ENCODE results near the gene PTGFRN. TPM values are rescaled to one million over a fixed set of nuclear protein-coding genes. Genes with fewer than 3 reads are reported as not detected.

The PTGFRN gene
- total RNA-seq, 2 donors from 2014 or later, result 99.4 to 153 TPM

GRCh38 chr1:116881879-116882520 lies 27.7 kb upstream of the PTGFRN start:
- intact Hi-C loops (cut with DNase I), result no loop called here
- DNase-seq (ENCODE audit: low spot score), result peak; percentile 85

- DNase-seq (ENCODE audit: low spot score), result no peak
- intact Hi-C loops (cut with DNase I), result loop anchor here in 1 of 2 donors (1.0 kb wide), 1 partner anchor 23 kb away; no protein-coding TSS in a partner anchor
Measured at GRCh38 chr1:116882866-116883265, 26.9 kb upstream of the PTGFRN start.

GRCh38 chr1:116886291-116886878 lies 23.3 kb upstream of the PTGFRN start:
- no peak for DNase-seq (ENCODE audit: low spot score)
- intact Hi-C loops (cut with DNase I), result no loop called here

- intact Hi-C loops (cut with DNase I), result no loop called here
- no peak for DNase-seq (ENCODE audit: low spot score)
Measured at GRCh38 chr1:116887212-116887611, 22.5 kb upstream of the PTGFRN start.

GRCh38 chr1:116889380-116889779 lies 20.3 kb upstream of the PTGFRN start:
- DNase-seq (ENCODE audit: low spot score), result no peak
- intact Hi-C loops (cut with DNase I), result no loop called here

GRCh38 chr1:116891396-116892079 lies 18.2 kb upstream of the PTGFRN start:
- no peak for DNase-seq (ENCODE audit: low spot score)
- intact Hi-C loops (cut with DNase I), result no loop called here

- no peak for DNase-seq (ENCODE audit: low spot score)
- intact Hi-C loops (cut with DNase I), result no loop called here
Measured at GRCh38 chr1:116895073-116895472, 14.6 kb upstream of the PTGFRN start.

- intact Hi-C loops (cut with DNase I), result no loop called here
- no peak for DNase-seq (ENCODE audit: low spot score)
Measured at GRCh38 chr1:116899529-116899928, 10.2 kb upstream of the PTGFRN start.

GRCh38 chr1:116900471-116901365 lies 9.0 kb upstream of the PTGFRN start:
- no peak for DNase-seq (ENCODE audit: low spot score)
- intact Hi-C loops (cut with DNase I), result no loop called here

- intact Hi-C loops (cut with DNase I), result no loop called here
- no peak for DNase-seq (ENCODE audit: low spot score)
Measured at GRCh38 chr1:116902027-116902426, 7.7 kb upstream of the PTGFRN start.

GRCh38 chr1:116902723-116903383 lies 6.9 kb upstream of the PTGFRN start:
- no peak for DNase-seq (ENCODE audit: low spot score)
- intact Hi-C loops (cut with DNase I), result no loop called here

GRCh38 chr1:116904791-116905320 lies 4.9 kb upstream of the PTGFRN start:
- intact Hi-C loops (cut with DNase I), result no loop called here
- DNase-seq (ENCODE audit: low spot score), result no peak

- no peak for DNase-seq (ENCODE audit: low spot score)
- intact Hi-C loops (cut with DNase I), result loop anchor here in 1 of 2 donors (1.0 kb wide), 1 partner anchor 24 kb away; no protein-coding TSS in a partner anchor
Measured at GRCh38 chr1:116906812-116907211, 2.9 kb upstream of the PTGFRN start.

- intact Hi-C loops (cut with DNase I), result no loop called here
- DNase-seq (ENCODE audit: low spot score), result no peak
Measured at GRCh38 chr1:116907351-116907750, 2.4 kb upstream of the PTGFRN start.

GRCh38 chr1:116908266-116908665 lies 1.4 kb upstream of the PTGFRN start:
- intact Hi-C loops (cut with DNase I), result loop anchor here in 1 of 2 donors (1.0 kb wide), 1 partner anchor 38 kb away; no protein-coding TSS in a partner anchor
- no peak for DNase-seq (ENCODE audit: low spot score)

GRCh38 chr1:116908820-116909511 lies 750 bp upstream of the PTGFRN start:
- no peak for DNase-seq (ENCODE audit: low spot score)
- intact Hi-C loops (cut with DNase I), result loop anchor here in 1 of 2 donors (1.0 kb wide), 1 partner anchor 39 kb away; no protein-coding TSS in a partner anchor

- peak; percentile 84 for DNase-seq (ENCODE audit: low spot score)
- intact Hi-C loops (cut with DNase I), result loop anchor here in 1 of 2 donors (5.0 to 10.0 kb wide), 2 partner anchors 42 to 56 kb away; no protein-coding TSS in a partner anchor
Measured at GRCh38 chr1:116910379-116911187, 867 bp downstream of the PTGFRN start.

Data from posterior vena cava (tissue), 2 donors.